Transverse colon (tissue), 3 donors: ENCODE measurements around the gene SDK2.

Experiments
- CTCF ChIP-seq, 5 experiments: fragments of 200-600 bp in 3 of 5; fragments of 450-650 bp in 2 of 5; sonication (generic) in 3 of 5; IDR thresholded peaks; 1 replicate in 2 of 5; 2 replicates in 3 of 5; pipeline ENCODE4 v1.5.1; 2016 to 2017; ENCODE audit warnings: antibody characterized with exemption in 5 of 5, inconsistent platforms in 3 of 5, mild to moderate bottlenecking in 2 of 5, moderate library complexity in 1 of 5
- EP300 ChIP-seq: sonication (generic); formaldehyde crosslinking; IDR thresholded peaks from one replicate; pipeline ENCODE4 v1.6.1; 2017; ENCODE audit warnings: antibody characterized with exemption, low read depth
- POLR2A ChIP-seq: fragments of 450-650 bp; IDR thresholded peaks from one replicate; pipeline ENCODE4 v1.6.1; 2016; ENCODE audit warnings: antibody characterized with exemption, mild to moderate bottlenecking, moderate library complexity

- TF ChIP-seq CTCF (IDR thresholded peaks at IDR 0.05) (no peak), EP300 (no peak), POLR2A (no peak)
These were observed 249.5 kb downstream of the SDK2 start for GRCh38 chr17:73394512-73395450.
